Astrocyte (in vitro differentiated cells and primary cell): ENCODE data around the gene TMEM132C. TPM values are rescaled to one million over a fixed set of nuclear protein-coding genes. Genes with fewer than 3 reads are reported as not detected.

ENCODE experiments used
- DNase-seq: peaks from one replicate; pipeline ENCODE4 v3.0.0-alpha.2; 2010; ENCODE audit warnings: low read depth
- FAIRE-seq: peaks from 2 replicates; lab custom pipeline; 2011; peaks lifted over from hg19 to GRCh38; lab: Jason Lieb, UNC
- H2AFZ ChIP-seq: 2 replicates; pipeline ENCODE4 v1.6.0; 2012; ENCODE audit warnings: low read depth, low read length, inconsistent platforms
- H3K27ac ChIP-seq: 2 replicates; pipeline ENCODE4 v1.5.1; 2011; ENCODE audit warnings: low read depth, low read length, inconsistent platforms
- H3K27me3 ChIP-seq: 2 replicates; pipeline ENCODE4 v1.6.0; 2011; ENCODE audit warnings: low read length, inconsistent platforms; ENCODE audit not compliant: insufficient read depth
- H3K36me3 ChIP-seq: 2 replicates; pipeline ENCODE4 v1.5.1; 2011; ENCODE audit warnings: low read length, inconsistent platforms; ENCODE audit not compliant: insufficient read depth
- H3K4me1 ChIP-seq: 2 replicates; pipeline ENCODE4 v1.5.1; 2011; ENCODE audit warnings: low read length, inconsistent platforms; ENCODE audit not compliant: insufficient read depth
- H3K4me2 ChIP-seq: 2 replicates; pipeline ENCODE4 v1.6.0; 2012; ENCODE audit warnings: low read length, inconsistent platforms
- H3K4me3 ChIP-seq: 2 replicates; pipeline ENCODE4 v1.5.1; 2011; ENCODE audit warnings: low read depth, mild to moderate bottlenecking, low read length, inconsistent platforms; ENCODE audit not compliant: insufficient read depth
- H3K79me2 ChIP-seq: 2 replicates; pipeline ENCODE4 v1.6.0; 2012; ENCODE audit warnings: mild to moderate bottlenecking, low read length, inconsistent platforms; ENCODE audit not compliant: insufficient read depth
- H3K9ac ChIP-seq: 2 replicates; pipeline ENCODE4 v1.6.0; 2012; ENCODE audit warnings: mild to moderate bottlenecking, low read length, inconsistent platforms
- H3K9me3 ChIP-seq: 2 replicates; pipeline ENCODE4 v1.5.1; 2012; ENCODE audit warnings: low read depth, mild to moderate bottlenecking, low read length, inconsistent platforms; ENCODE audit not compliant: insufficient read depth
- H4K20me1 ChIP-seq: 2 replicates; pipeline ENCODE4 v1.6.0; 2012; ENCODE audit warnings: low read length, inconsistent platforms; ENCODE audit not compliant: insufficient read depth
- H3K27ac Mint-ChIP-seq: one replicate; pipeline ENCODE4 v1.8.0; 2021; ENCODE audit warnings: mild to moderate bottlenecking, mixed read lengths; ENCODE audit not compliant: unreplicated experiment
- H3K27me3 Mint-ChIP-seq: one replicate; pipeline ENCODE4 v1.8.0; 2021; ENCODE audit warnings: low read depth, mixed read lengths; ENCODE audit not compliant: unreplicated experiment
- H3K36me3 Mint-ChIP-seq: one replicate; pipeline ENCODE4 v1.8.0; 2021; ENCODE audit warnings: low read depth, mixed read lengths; ENCODE audit not compliant: unreplicated experiment
- H3K4me1 Mint-ChIP-seq: one replicate; pipeline ENCODE4 v1.8.0; 2021; ENCODE audit warnings: low read depth, mixed read lengths; ENCODE audit not compliant: unreplicated experiment
- H3K4me3 Mint-ChIP-seq: one replicate; pipeline ENCODE4 v1.8.0; 2021; ENCODE audit warnings: mild to moderate bottlenecking, moderate library complexity, mixed read lengths; ENCODE audit not compliant: unreplicated experiment
- H3K9me3 Mint-ChIP-seq: one replicate; pipeline ENCODE4 v1.8.0; 2021; ENCODE audit warnings: mild to moderate bottlenecking, mixed read lengths; ENCODE audit not compliant: unreplicated experiment
- EZH2 ChIP-seq: IDR thresholded peaks from 2 replicates; pipeline ENCODE4 v1.6.1; 2012; ENCODE audit warnings: mild to moderate bottlenecking, low read length, inconsistent platforms; ENCODE audit not compliant: insufficient read depth
- total RNA-seq: library from RNA; stranded (reverse); gene quantifications from 2 replicates; pipeline ENCODE4 v1.2.1, GENCODE V29; 2021
- TF ChIP-seq, protein P1 (sequence below): IDR thresholded peaks from 2 replicates; pipeline ENCODE4 v1.5.1; 2011; ENCODE audit warnings: low read depth, mild to moderate bottlenecking, inconsistent platforms, low read length, moderate library complexity; ENCODE audit not compliant: insufficient read depth

TMEM132C gene
- total RNA-seq, 1 donor from 2014 or later: not detected

DNA sequence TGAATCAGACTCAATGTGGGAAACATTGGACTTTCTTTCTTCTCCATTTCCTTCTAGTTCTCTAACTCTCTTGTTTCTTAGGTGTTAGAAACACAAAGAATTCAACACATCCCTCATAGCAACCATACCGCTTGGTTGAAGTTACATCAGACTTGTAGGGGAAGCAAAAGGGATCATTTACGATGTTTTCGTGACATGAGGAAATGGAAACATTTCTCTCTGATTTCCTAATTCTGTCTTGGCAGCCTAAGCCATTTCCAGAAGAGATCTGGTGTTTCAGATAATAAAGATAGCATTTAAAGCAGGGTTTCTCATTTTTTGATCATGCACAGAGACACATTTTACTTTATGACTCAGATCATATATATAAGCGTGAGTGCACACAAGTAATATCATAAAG, 202.0 kb downstream of the TMEM132C start:
- no peak overlapping the region for H3K4me3 ChIP-seq

DNA sequence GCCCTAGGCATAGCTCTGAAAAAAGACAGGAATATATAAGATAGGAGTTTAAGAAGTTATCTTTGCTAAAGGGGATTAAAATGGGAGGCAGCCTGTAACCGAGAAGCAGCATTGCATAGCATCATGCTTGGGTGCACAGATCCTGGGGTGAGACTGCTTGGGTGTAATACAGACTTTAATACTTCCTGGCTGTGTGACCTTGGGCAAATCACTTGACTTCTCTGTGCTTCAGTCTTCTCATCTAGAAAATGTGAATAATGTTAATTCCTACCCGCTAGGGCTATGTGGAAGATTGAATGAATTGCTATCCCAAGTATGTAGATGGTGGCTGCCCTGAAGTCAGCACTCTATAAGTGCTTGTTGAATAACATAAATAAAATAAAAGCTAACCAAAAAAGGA, 204.5 kb downstream of the TMEM132C start:
- Histone ChIP-seq H3K36me3 (no peaks in the 10 kb centered on the region), H2AFZ (no peak overlapping the region), H3K9ac (no peak overlapping the region), H3K4me3 (no peak overlapping the region), H3K27me3 (no peaks in the 10 kb centered on the region), H3K27ac (no peak overlapping the region), H3K79me2 (no peaks in the 10 kb centered on the region), H4K20me1 (no peaks in the 10 kb centered on the region), H3K9me3 (peaks cover 12% of the 10 kb centered on the region), H3K4me1 (no peaks in the 10 kb centered on the region), H3K4me2 (no peak overlapping the region)
- Mint-ChIP-seq H3K27me3 (no peaks in the 10 kb centered on the region), H3K27ac (no peak overlapping the region), H3K36me3 (no peaks in the 10 kb centered on the region), H3K4me3 (no peak overlapping the region), H3K4me1 (no peaks in the 10 kb centered on the region), H3K9me3 (peaks cover 20% of the 10 kb centered on the region)
- FAIRE-seq (no peak), DNase-seq (no peak)
- TF ChIP-seq, protein P1, sequence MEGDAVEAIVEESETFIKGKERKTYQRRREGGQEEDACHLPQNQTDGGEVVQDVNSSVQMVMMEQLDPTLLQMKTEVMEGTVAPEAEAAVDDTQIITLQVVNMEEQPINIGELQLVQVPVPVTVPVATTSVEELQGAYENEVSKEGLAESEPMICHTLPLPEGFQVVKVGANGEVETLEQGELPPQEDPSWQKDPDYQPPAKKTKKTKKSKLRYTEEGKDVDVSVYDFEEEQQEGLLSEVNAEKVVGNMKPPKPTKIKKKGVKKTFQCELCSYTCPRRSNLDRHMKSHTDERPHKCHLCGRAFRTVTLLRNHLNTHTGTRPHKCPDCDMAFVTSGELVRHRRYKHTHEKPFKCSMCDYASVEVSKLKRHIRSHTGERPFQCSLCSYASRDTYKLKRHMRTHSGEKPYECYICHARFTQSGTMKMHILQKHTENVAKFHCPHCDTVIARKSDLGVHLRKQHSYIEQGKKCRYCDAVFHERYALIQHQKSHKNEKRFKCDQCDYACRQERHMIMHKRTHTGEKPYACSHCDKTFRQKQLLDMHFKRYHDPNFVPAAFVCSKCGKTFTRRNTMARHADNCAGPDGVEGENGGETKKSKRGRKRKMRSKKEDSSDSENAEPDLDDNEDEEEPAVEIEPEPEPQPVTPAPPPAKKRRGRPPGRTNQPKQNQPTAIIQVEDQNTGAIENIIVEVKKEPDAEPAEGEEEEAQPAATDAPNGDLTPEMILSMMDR: no peak
- no peak for TF ChIP-seq EZH2

More for the DNA sequence above, 202.0 kb downstream of the TMEM132C start:
- no peak overlapping the region for H3K4me3 Mint-ChIP-seq
- H3K9me3 Mint-ChIP-seq: peaks cover 23% of the 10 kb centered on the region
- no peak overlapping the region for H3K27ac Mint-ChIP-seq
- no peak overlapping the region for H2AFZ ChIP-seq
- no peaks in the 10 kb centered on the region for H3K4me1 Mint-ChIP-seq
- no peaks in the 10 kb centered on the region for H3K36me3 Mint-ChIP-seq
- H3K9ac ChIP-seq: no peak overlapping the region
- TF ChIP-seq, protein P1: no peak
- TF ChIP-seq EZH2: no peak
- H3K4me1 ChIP-seq: no peaks in the 10 kb centered on the region
- no peak for DNase-seq
- H4K20me1 ChIP-seq: no peaks in the 10 kb centered on the region
- H3K9me3 ChIP-seq: peaks cover 11% of the 10 kb centered on the region
- H3K27me3 ChIP-seq: no peaks in the 10 kb centered on the region
- FAIRE-seq: no peak
- no peaks in the 10 kb centered on the region for H3K36me3 ChIP-seq
- H3K27ac ChIP-seq: no peak overlapping the region
- H3K79me2 ChIP-seq: no peaks in the 10 kb centered on the region
- no peaks in the 10 kb centered on the region for H3K27me3 Mint-ChIP-seq
- H3K4me2 ChIP-seq: no peak overlapping the region

DNA sequence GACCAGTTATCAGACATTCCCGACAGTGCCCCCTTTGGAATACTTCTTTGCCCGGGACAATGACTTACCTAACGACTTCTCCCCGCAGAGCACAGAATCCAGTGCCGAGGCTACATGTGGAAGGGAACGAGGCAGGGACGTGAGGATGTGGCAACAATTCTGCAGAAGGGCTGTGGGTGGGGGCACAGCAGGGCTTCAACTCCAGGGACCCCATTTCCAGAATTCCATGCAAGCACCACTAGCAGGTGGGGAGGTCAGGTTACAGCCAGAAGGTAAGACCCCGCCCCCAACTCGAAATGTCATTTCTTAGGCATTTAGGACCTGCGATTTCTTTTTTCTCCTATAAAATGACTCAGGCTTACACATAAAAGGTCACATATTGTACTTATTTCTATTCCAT, 207.9 kb downstream of the TMEM132C start:
- no peaks in the 10 kb centered on the region for H3K4me1 ChIP-seq
- H3K9me3 ChIP-seq: peaks cover 8% of the 10 kb centered on the region
- H4K20me1 ChIP-seq: no peaks in the 10 kb centered on the region
- TF ChIP-seq, protein P1: no peak
- no peak for TF ChIP-seq EZH2
- no peak overlapping the region for H2AFZ ChIP-seq
- no peak overlapping the region for H3K27ac ChIP-seq
- Mint-ChIP-seq H3K4me1 (no peaks in the 10 kb centered on the region), H3K27me3 (no peaks in the 10 kb centered on the region), H3K4me3 (no peak overlapping the region), H3K27ac (no peak overlapping the region), H3K9me3 (peaks cover 13% of the 10 kb centered on the region), H3K36me3 (no peaks in the 10 kb centered on the region)
- FAIRE-seq: no peak
- H3K9ac ChIP-seq: no peak overlapping the region
- H3K36me3 ChIP-seq: no peaks in the 10 kb centered on the region
- H3K27me3 ChIP-seq: no peaks in the 10 kb centered on the region
- DNase-seq: no peak
- H3K4me3 ChIP-seq: no peak overlapping the region
- no peak overlapping the region for H3K4me2 ChIP-seq
- H3K79me2 ChIP-seq: no peaks in the 10 kb centered on the region
